ENCODE measurements around the gene DAND5. TPM values are rescaled to one million over a fixed set of nuclear protein-coding genes. Genes with fewer than 3 reads are reported as not detected.

The DAND5 gene
- total RNA-seq, 1 donor from 2014 or later: 0.26 TPM

- DNase-seq (ENCODE audit: low spot score): no peak
These were observed 39.8 kb downstream of the DAND5 start for GRCh38 chr19:13008926-13009787.

DNA sequence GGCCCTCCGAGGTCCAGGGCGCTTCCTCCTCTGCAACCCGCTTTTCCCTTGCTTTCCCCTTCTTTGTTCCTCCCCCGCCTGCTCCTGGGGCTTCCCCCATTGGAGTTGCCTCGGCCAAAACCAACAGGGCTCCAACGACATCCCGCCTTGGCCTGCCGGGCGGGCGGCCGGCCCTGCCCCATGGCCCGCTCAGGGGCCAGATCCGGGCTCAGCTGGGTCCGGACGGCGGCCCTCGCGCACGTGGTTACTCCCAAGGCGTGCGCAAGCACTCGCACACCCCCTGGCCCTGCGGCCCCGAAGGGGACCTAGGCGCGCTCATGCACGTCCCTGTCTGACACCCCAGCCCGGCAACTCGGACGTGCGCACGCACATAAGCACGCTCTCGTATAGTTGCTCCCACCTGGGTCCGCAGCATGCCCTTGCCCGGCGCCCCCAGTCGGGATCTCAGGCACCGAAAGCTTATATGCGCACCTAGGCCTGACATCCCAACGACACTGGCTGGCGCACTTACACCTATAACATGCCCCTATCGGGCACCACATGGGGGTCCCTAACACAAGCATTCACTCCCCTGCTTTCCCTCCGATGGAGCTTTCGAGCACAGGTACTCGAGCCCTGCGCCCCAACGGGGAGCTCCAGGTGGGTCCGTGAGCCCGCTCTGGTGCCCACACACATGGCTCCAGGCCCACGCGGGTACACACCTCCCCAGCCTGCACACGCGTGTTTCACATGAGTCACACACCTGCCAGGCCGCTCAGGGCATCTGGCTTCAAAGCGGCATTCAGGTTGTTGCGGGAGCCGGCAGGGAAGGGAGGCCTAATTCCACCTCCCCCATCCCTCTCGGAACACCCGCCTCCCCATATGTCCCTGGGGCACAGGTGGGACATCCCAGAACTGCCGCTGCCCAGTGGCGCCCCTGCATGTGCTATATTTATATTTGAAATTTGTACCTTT lies 40.9 kb downstream of the DAND5 start:
- DNase-seq (ENCODE audit: low spot score): no peak

GRCh38 chr19:13010992-13011652 lies 41.7 kb downstream of the DAND5 start:
- no peak for DNase-seq (ENCODE audit: low spot score)

DNA sequence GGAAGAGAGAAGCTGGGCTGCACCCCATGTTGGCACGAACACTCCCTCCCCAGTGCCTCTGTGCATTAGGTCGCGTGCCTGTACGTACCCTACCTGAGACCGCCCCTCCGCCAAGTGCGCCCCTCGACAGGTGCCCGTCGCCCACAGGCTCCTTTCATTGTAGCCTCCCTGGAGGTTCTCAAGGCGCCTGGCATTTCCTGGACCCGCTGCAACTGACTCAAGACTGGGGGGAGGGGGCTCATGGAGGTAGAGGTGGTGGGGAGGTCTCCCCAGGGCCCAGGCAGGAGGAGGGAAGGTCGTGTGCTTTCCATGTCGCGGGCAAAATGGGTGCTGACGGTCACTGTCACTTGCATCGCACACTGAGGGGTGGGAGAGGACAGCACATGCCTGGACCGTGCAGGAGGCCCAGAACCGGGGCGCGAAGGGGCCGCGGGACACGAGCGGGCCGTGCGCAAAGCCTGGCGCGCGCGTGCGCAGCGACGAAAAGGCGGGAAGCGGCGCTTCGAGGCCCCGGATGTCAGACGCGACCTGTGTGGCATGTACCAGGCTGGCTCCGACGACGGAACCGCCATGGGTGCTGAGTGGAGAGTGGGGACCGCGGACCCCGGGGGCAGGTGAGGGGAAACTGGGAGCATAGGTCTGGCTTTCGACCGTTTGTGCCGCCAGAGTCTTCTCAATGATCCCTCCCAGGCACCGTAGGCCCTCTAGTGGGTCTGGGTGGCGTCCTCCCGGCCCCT lies 42.4 kb downstream of the DAND5 start:
- DNase-seq (ENCODE audit: low spot score): no peak

DNA sequence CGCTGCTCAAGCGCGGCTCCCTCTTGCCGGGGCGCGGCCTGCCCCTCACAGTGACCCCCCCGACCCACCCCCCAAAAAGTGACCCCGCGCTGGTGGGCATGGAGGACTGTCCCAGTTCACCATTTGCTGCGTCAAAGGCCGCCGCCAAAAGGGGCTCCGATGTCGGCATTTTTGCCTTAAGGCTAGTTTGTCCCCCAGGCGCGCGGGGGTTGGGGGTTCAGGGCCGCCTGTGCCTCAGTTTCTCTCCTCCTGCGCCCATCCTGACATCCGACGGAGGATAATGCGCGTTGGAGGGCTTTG lies 43.0 kb downstream of the DAND5 start:
- no peak for DNase-seq (ENCODE audit: low spot score)

- DNase-seq (ENCODE audit: low spot score): no peak
These were observed 43.6 kb downstream of the DAND5 start for GRCh38 chr19:13012690-13013608.

DNA sequence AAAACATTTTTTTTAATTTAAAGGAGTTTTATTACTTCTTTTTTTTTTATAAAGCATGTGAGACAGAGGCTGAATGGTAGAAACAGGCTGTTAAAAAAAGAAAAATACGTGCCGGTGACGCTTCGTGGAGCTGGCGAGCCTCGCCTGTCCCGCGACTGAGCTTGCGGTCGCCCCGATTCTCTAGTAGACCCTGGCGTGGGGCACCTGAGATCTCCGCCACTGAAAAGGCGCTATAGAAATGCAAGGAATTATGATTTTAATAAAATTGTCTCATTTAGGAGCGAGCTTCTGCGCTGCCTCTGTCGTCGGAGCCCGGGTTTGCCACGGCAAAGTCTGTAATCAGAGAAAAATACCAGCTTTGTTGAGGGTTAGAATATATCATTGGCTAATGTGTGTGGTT lies 44.3 kb downstream of the DAND5 start:
- no peak for DNase-seq (ENCODE audit: low spot score)

DNA sequence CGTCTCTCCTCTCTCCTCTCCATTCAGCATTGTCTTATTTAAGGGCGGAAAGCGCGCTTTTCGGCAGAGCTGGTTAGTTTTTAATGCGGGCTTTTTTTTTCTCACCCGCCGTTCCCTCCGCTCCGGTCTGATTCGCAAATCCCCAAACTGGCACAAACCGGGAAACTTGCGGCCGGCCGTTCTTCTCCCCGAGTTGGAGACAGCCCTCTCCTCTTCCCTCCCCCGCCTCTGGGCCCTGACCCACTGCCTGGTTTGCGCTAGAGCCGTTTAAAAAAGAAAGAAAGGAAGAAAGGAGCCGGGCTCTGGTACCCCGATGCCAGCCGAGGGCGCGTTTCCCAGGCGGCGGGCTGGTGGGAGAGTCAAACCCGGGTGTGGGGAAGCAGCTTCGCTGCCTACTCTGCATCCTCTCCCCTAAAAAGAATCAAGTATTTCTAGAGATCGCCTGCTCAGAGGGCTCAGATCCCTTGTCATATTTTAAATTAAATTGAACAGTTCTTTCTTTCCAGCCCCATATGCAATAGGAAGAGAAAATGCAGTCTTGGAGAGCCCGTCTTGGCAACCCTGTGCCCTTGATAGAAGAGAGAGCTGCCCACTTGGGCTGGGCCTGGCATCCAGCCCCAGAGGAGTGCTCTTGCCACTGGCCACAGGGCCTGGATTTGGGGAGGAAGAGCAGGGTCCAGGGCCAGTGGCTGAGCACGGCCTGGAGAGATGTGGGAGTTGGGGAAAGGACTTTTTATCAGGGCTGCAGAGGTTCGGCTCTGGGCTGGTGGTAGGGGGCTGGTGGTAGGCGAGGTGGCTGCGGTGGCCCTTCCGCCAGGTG lies 44.9 kb downstream of the DAND5 start:
- no peak for DNase-seq (ENCODE audit: low spot score)

- DNase-seq (ENCODE audit: low spot score): no peak
These were observed 45.5 kb downstream of the DAND5 start for GRCh38 chr19:13014921-13015280.

DNA sequence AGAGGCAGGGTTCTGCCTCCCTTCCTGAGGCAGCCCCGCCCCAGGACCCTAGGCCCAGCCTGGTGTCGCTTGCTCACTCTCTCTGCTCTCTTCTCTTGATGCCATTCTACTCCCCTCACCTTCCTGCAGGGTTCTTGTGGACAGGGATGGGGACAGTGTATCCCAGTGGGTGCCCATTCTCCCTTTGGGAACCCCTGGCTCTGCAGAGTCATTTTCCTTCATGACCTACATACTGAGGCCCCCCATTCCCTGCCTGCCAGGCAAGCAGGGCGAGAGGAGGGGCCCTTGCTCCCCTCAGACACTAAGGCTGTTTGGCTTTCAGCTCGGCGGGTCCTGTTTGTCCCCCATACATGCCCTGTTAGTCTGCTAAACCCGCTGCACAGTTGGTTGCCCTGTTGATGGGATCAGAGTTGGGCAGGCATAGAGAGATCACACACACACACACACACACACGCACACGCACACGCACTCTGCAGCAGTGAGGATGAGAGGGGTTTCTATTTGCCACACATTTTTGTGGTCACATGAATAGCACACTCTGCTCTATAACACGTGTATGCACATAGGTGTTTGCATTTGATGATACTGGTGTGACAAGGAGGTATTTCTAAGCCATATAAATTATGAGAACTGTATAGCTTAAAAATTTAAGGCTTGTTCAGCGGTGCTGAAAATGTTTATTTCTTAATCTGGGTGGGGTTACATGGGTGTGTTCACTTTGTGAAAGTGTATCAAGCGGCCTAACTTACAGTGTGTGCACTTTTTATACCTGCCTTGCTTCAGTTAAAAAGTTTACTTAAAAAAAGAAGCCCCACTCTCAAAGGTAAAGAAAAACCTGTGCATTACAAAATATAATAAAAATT lies 46.2 kb downstream of the DAND5 start:
- DNase-seq (ENCODE audit: low spot score): no peak

GRCh38 chr19:13016245-13016627 lies 46.9 kb downstream of the DAND5 start:
- no peak for DNase-seq (ENCODE audit: low spot score)

DNA sequence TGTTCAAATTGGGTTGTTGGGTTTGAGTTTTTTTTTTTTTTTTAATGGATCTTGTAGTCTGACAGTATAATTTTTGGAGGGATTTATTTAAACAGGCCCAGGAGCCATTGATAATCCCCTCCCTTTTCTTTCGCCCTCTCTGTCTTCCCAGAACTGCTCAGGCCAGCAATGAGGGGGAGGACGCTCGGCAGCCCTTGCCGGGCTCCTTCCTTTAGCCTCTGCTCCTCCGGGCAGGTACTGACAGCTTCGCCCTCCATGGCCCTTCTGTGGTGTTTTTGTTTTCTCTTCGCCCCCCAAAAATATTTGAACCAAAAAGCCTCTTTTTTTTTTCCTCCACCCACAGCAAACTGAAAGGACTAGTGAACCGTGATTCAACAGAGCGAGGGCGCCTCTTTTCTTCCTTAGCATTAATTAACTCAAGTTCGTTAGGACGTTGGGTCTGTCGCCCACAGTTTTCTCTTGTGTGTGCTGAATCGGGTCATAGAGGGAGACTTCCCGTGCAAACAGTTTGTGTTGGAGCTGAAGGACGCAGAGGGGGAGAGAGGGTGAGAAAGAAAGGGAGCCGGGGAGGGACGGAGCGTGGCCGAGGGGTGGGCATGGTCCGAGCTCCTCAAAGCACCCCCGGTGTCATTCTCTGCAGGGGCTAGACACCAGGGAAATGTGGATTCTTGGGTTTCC lies 47.4 kb downstream of the DAND5 start:
- DNase-seq (ENCODE audit: low spot score): no peak

DNA sequence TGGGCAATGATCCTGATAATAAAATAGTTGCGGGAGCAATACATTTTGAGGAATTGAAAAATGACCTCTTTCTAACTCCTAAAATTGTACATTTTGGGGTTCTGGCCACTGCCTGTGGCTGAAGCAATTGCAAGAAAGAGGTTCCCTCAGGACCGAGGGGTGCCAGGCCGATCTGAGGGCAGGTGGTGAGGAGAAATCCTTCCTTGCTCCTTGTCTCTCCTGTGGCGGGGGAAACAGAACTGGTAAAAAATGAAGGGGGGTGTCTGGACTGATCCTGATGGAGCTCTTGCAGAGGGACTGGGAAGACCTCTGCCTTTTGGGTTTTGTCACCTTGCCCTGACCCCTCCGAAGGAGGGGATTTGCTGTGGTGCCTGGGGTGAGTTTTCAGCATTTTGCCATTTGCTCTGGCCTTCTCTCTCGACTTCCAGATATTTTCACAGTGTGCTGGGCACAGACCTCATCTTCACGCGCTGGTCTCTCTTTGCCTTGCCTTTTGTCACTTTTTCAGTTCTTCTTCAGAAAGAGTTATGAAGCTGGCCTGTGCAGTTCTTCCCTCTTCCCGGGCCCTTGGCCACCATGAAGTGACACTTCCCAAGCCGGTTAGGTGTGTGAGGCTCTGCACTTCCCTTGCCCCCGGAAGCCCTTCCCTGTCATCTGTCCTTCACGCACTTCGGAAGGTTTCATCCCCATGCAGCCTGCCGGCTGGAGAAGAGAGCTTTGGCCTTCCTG lies 48.1 kb downstream of the DAND5 start:
- DNase-seq (ENCODE audit: low spot score): no peak

DNA sequence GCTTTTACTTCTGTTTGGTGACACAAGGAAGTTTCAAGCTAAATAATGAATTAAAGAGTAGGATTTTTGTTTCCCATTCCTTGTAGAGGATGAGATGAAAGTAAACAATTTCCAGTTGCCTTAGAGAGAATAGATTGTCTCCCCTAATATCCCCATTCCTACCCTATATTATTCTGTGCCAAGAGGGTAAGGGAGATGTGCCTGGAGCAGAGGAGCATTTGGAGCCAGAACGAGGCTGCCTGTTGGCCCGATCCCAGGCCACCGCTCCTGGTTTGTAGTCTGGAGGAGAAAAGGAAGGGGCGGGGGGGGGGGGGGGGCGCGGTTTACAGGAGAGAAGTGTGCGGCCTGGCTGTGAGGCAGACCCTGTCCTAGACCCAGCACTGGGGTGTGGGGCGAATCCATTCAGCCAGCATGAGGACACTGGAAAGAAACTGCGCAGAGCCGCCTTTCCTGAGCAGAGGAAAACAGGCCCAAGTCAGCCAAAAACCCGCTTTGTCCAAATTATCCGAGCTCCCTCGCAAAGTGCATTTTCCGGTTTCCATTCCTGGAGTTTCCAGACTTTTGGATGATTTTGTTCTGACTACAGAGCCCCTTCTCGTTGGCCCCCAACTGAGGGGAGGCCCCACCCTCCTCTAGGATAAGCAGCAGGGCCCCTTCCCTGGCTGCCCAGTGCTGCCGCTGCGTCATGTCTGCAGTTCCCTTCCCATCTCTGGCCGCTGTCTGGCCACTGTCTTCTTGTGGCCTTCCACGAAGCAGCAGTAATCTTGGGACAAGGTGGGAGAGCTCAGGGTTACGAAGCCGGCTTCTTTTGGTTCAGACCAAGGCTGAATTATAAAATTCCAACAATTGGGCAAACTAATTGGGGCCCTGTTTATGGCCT lies 48.9 kb downstream of the DAND5 start:
- DNase-seq (ENCODE audit: low spot score): no peak

GRCh38 chr19:13019332-13019731 lies 50.0 kb downstream of the DAND5 start:
- DNase-seq (ENCODE audit: low spot score): no peak

DNA sequence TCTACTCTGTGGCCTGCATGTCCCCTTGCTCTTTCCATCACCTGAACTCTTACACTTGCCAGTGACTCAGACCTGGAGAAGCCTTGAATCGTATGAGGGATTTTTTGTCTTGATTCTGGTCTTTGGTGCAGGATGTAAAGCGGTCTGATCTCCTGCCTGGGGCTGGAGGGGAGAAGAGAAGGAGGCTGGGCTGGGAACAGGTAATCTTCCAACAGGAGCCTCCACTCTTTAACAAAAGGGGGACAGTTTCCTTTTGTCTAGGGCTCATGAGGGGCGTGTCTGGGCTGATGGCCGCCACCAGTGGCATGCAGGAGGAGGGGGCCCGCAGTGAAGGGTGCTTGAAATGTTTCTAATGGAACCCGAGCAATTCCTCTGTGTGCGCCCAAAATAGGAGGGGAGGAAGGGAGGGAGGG lies 50.6 kb downstream of the DAND5 start:
- no peak for DNase-seq (ENCODE audit: low spot score)
